Osteocyte (in vitro differentiated cells): Measurements from ENCODE around the gene FOXA3. TPM values are rescaled to one million over a fixed set of nuclear protein-coding genes. Genes with fewer than 3 reads are reported as not detected.

Source experiments
- DNase-seq: peaks from one replicate; pipeline ENCODE4 v3.0.0; 2021; ENCODE audit warnings: mixed read lengths; ENCODE audit not compliant: unreplicated experiment; ENCODE audit errors: extremely low spot score
- H3K27ac Mint-ChIP-seq: one replicate; pipeline ENCODE4 v1.8.0; 2021; ENCODE audit warnings: mild to moderate bottlenecking, mixed read lengths; ENCODE audit not compliant: unreplicated experiment
- H3K27me3 Mint-ChIP-seq: one replicate; pipeline ENCODE4 v1.8.0; 2021; ENCODE audit warnings: mixed read lengths; ENCODE audit not compliant: unreplicated experiment
- H3K36me3 Mint-ChIP-seq: one replicate; pipeline ENCODE4 v1.8.0; 2021; ENCODE audit warnings: mixed read lengths; ENCODE audit not compliant: unreplicated experiment
- H3K4me1 Mint-ChIP-seq: one replicate; pipeline ENCODE4 v1.8.0; 2021; ENCODE audit warnings: mixed read lengths; ENCODE audit not compliant: unreplicated experiment
- H3K4me3 Mint-ChIP-seq: one replicate; pipeline ENCODE4 v1.8.0; 2021; ENCODE audit warnings: mild to moderate bottlenecking, moderate library complexity, mixed read lengths; ENCODE audit not compliant: unreplicated experiment
- H3K9me3 Mint-ChIP-seq: one replicate; pipeline ENCODE4 v1.8.0; 2021; ENCODE audit warnings: mixed read lengths; ENCODE audit not compliant: unreplicated experiment
- CTCF ChIP-seq: fragments of 200-600 bp; sonication (generic); IDR thresholded peaks from 2 replicates; pipeline ENCODE4 v1.5.0; 2021; ENCODE audit warnings: antibody characterized with exemption, mild to moderate bottlenecking, moderate library complexity
- long read RNA-seq: library from polyadenylated mRNA; unstranded; transcript quantifications from one replicate; pipeline ENCODE4 v2.0.0, GENCODE V29; 2021
- total RNA-seq: library from RNA; stranded (reverse); gene quantifications from 2 replicates; pipeline ENCODE4 v1.2.1, GENCODE V29; 2021

Gene FOXA3
- total RNA-seq: not detected in 2 replicates
- long read RNA-seq, partial matches to known transcripts: 0 of 1 reads
- long read RNA-seq, other reads (novel, unspliced or antisense): 1 of 1 reads

- peaks cover 2% of the 10 kb centered on the region for H3K36me3 Mint-ChIP-seq
- peak within 1 kb of the TSS; percentile 23 for H3K27ac Mint-ChIP-seq
- H3K4me3 Mint-ChIP-seq: peak within 1 kb of the TSS; percentile 89
- H3K4me1 Mint-ChIP-seq: peaks cover 28% of the 10 kb centered on the region
- peaks cover 38% of the 10 kb centered on the region for H3K27me3 Mint-ChIP-seq
- no peak for DNase-seq
- no peaks in the 10 kb centered on the region for H3K9me3 Mint-ChIP-seq
- TF ChIP-seq CTCF: peak; percentile 65
Measured at GRCh38 chr19:45863840-45864628, at the start of gene FOXA3. Gene FOXA3, plus strand, starts transcription at chr19:45864326. Its CDS starts 131 bp downstream, at chr19:45864457.

GRCh38 chr19:45814851-45815480, 49.2 kb upstream of the FOXA3 start, which contains the start of gene RSPH6A:
Gene RSPH6A, minus strand, starts transcription at chr19:45815308. Its CDS starts 132 bp downstream, at chr19:45815176.
- H3K9me3 Mint-ChIP-seq: no peaks in the 10 kb centered on the region
- TF ChIP-seq CTCF: no peak
- H3K4me3 Mint-ChIP-seq: peak within 1 kb of the TSS; percentile 88
- no peak for DNase-seq
- H3K27ac Mint-ChIP-seq: peak within 1 kb of the TSS; percentile 72
- no peaks in the 10 kb centered on the region for H3K27me3 Mint-ChIP-seq
- H3K36me3 Mint-ChIP-seq: no peaks in the 10 kb centered on the region
- H3K4me1 Mint-ChIP-seq: peaks cover 16% of the 10 kb centered on the region

GRCh38 chr19:45815481-45816216, 48.5 kb upstream of the FOXA3 start:
- H3K27ac Mint-ChIP-seq: peak overlapping the region; percentile 72
- no peak for TF ChIP-seq CTCF
- DNase-seq: no peak
- H3K36me3 Mint-ChIP-seq: no peaks in the 10 kb centered on the region
- H3K9me3 Mint-ChIP-seq: no peaks in the 10 kb centered on the region
- no peaks in the 10 kb centered on the region for H3K27me3 Mint-ChIP-seq
- peak overlapping the region; percentile 88 for H3K4me3 Mint-ChIP-seq
- peaks cover 10% of the 10 kb centered on the region for H3K4me1 Mint-ChIP-seq

- TF ChIP-seq CTCF: no peak
- H3K4me3 Mint-ChIP-seq: peak overlapping the region; percentile 45
- no peaks in the 10 kb centered on the region for H3K36me3 Mint-ChIP-seq
- H3K9me3 Mint-ChIP-seq: no peaks in the 10 kb centered on the region
- no peaks in the 10 kb centered on the region for H3K27me3 Mint-ChIP-seq
- H3K4me1 Mint-ChIP-seq: peaks cover 10% of the 10 kb centered on the region
- no peak for DNase-seq
- H3K27ac Mint-ChIP-seq: peak overlapping the region; percentile 72
Measured at GRCh38 chr19:45816236-45817009, 47.7 kb upstream of the FOXA3 start.
